NOMO-1 treated with dmso at 0.1 percent for 144 hours (cell line): ENCODE results near the gene RAP1GDS1.

Source experiments
- DNase-seq: peaks from one replicate; lab custom pipeline; 2025; ENCODE audit not compliant: unreplicated experiment; lab: John Stamatoyannopoulos, UW

The RAP1GDS1 gene

GRCh38 chr4:98260579-98261404, at the start of gene RAP1GDS1:
Gene RAP1GDS1 (plus strand): TSS chr4:98261384. CDS start chr4:98261566, 182 bp downstream.
- peak; percentile 89 for DNase-seq

GRCh38 chr4:98222306-98222705, 38.9 kb upstream of the RAP1GDS1 start:
- DNase-seq, result no peak

- no peak for DNase-seq
Observed at GRCh38 chr4:98226396-98226795, 34.8 kb upstream of the RAP1GDS1 start.

- no peak for DNase-seq
Observed at GRCh38 chr4:98230961-98231360, 30.2 kb upstream of the RAP1GDS1 start.

GRCh38 chr4:98232202-98232601, 29.0 kb upstream of the RAP1GDS1 start:
- peak; percentile 83 for DNase-seq

- DNase-seq, result no peak
Observed at GRCh38 chr4:98237204-98237603, 24.0 kb upstream of the RAP1GDS1 start.

- DNase-seq, result no peak
Observed at GRCh38 chr4:98242063-98242462, 19.1 kb upstream of the RAP1GDS1 start.

GRCh38 chr4:98242538-98242937, 18.6 kb upstream of the RAP1GDS1 start:
- no peak for DNase-seq

- DNase-seq, result no peak
Observed at GRCh38 chr4:98245226-98245625, 16.0 kb upstream of the RAP1GDS1 start.

GRCh38 chr4:98248934-98249333, 12.2 kb upstream of the RAP1GDS1 start:
- no peak for DNase-seq

- DNase-seq, result no peak
Observed at GRCh38 chr4:98249831-98250230, 11.4 kb upstream of the RAP1GDS1 start.

- DNase-seq, result no peak
Observed at GRCh38 chr4:98253499-98253898, 7.7 kb upstream of the RAP1GDS1 start.

- no peak for DNase-seq
Observed at GRCh38 chr4:98260047-98260578, 1.1 kb upstream of the RAP1GDS1 start.

- peak; percentile 75 for DNase-seq
Observed at GRCh38 chr4:98261405-98262291, 464 bp downstream of the RAP1GDS1 start.

- peak; percentile 8 for DNase-seq
Observed at GRCh38 chr4:98262431-98262830, 1.2 kb downstream of the RAP1GDS1 start.

GRCh38 chr4:98267498-98267897, 6.3 kb downstream of the RAP1GDS1 start:
- no peak for DNase-seq

GRCh38 chr4:98275145-98275544, 14.0 kb downstream of the RAP1GDS1 start:
- DNase-seq, result no peak

GRCh38 chr4:98283219-98284189, 22.3 kb downstream of the RAP1GDS1 start:
- no peak for DNase-seq

GRCh38 chr4:98284640-98285046, 23.5 kb downstream of the RAP1GDS1 start:
- no peak for DNase-seq

GRCh38 chr4:98285676-98286075, 24.5 kb downstream of the RAP1GDS1 start:
- DNase-seq, result no peak
